Epithelial cell of proximal tubule (primary cell): ENCODE results near the gene SLC39A11. TPM values are rescaled to one million over a fixed set of nuclear protein-coding genes. Genes with fewer than 3 reads are reported as not detected.
"Not testable (repeated sequence)": the region's sequence is repeated elsewhere in the genome, so short reads cannot be mapped to it uniquely, and the experiment has no call there.

Source experiments
- DNase-seq: peaks from one replicate; pipeline ENCODE4 v3.0.0-alpha.2; 2011; ENCODE audit warnings: low read depth
- H3K4me3 ChIP-seq: 2 replicates; pipeline ENCODE4 v1.5.1; 2011; ENCODE audit warnings: low read depth, mild to moderate bottlenecking, low read length
- CTCF ChIP-seq: conservative IDR thresholded peaks from 2 replicates; pipeline ENCODE4 v1.5.1; 2012; ENCODE audit warnings: low read depth, mild to moderate bottlenecking, low read length
- total RNA-seq: library from RNA; depleted of rRNA; stranded (reverse); fragments of >200 nt; gene quantifications from 2 replicates; pipeline ENCODE4 v1.2.3, GENCODE V29; 2015

Gene SLC39A11
- total RNA-seq, 1 donor from 2014 or later = 12.6 TPM

GRCh38 chr17:73071066-73071999 lies 21.2 kb downstream of the SLC39A11 start:
- no peak overlapping the region for H3K4me3 ChIP-seq
- no peak for TF ChIP-seq CTCF
- no peak for DNase-seq

- no peak overlapping the region for H3K4me3 ChIP-seq
- no peak for DNase-seq
- TF ChIP-seq CTCF = no peak
Measured at GRCh38 chr17:73069841-73070240, 22.6 kb downstream of the SLC39A11 start.

GRCh38 chr17:73069164-73069770 lies 23.2 kb downstream of the SLC39A11 start:
- no peak overlapping the region for H3K4me3 ChIP-seq
- DNase-seq = no peak
- no peak for TF ChIP-seq CTCF

- peak; percentile 46 for DNase-seq
- no peak for TF ChIP-seq CTCF
Measured at GRCh38 chr17:73068322-73069153, 23.9 kb downstream of the SLC39A11 start.

GRCh38 chr17:73067699-73068098 lies 24.8 kb downstream of the SLC39A11 start:
- not testable (repeated sequence) for DNase-seq, H3K4me3 ChIP-seq

More at GRCh38 chr17:73068322-73069153, 23.9 kb downstream of the SLC39A11 start:
- no peak overlapping the region for H3K4me3 ChIP-seq

- TF ChIP-seq CTCF = no peak
- no peak for DNase-seq
- no peak overlapping the region for H3K4me3 ChIP-seq
Measured at GRCh38 chr17:73067075-73067474, 25.4 kb downstream of the SLC39A11 start.
